GM19372 (cell line): ENCODE measurements around the gene ODF2.
"Not testable (repeated sequence)": the region's sequence is repeated elsewhere in the genome, so short reads cannot be mapped to it uniquely, and the experiment has no call there.

ENCODE experiments used
- ATAC-seq: cut with Tn5 transposase; IDR thresholded peaks from one replicate; pipeline ENCODE4 v1.9.1; 2021; ENCODE audit warnings: mild to moderate bottlenecking, low read depth, moderate library complexity; ENCODE audit not compliant: unreplicated experiment

The ODF2 gene

DNA sequence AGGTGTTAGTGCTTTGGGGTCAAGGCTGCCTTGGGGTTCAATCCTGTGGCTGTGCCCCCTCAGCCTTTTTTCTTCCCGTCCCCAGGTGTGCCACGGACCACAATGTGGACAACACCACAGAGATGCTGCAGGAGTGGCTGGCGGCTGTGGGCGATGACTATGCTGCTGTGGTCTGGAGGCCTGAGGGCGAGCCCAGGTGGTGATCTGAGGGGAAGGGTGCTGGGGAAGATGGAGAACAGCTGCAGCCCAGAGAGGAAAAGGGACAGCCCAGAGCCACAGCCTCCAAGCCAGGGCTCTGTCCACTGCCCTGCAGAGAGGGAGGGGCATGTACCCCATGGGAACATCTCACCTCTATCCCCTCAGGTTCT lies 33.0 kb upstream of the ODF2 start:
- no peak for ATAC-seq

DNA sequence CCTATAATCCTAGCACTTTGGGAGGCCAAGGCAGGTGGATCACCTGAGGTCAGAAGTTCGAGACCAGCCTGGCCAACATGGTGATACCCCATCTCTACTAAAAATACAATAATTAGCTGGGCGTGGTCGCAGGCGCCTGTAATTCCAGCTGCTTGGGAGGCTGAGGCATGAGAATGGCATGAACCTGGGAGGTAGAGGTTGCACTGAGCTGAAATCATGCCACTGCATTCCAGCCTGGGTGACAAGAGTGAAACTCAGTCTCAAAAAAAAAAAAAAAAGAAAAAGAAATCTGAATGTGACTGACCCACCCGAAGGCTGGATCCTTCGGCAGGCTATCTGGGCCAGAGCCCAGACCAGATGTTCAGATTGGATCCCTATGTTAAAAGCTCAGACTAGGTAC lies 32.5 kb upstream of the ODF2 start:
- ATAC-seq, result not testable (repeated sequence)

DNA sequence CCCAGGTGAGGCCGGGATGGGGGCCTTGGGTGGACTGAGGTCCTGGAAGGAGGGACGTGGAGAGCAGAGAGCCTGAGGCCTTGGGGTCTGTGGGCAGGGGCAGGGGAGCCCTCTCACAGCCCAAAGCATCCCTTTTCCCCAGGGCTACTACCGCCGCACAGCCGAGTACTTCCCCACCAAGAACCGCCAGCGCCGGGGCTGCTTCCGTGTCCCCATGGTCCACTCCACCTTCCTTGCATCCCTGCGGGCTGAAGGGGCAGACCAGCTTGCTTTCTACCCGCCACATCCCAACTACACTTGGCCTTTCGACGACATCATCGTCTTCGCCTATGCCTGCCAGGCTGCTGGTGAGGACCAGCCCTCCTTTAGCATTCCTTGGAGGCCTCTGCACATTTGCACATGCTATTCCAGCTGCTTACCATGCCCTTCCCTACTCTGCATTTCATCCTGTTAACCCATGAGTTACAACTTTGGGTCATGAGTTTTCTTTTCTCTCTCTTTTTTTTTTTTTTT lies 31.5 kb upstream of the ODF2 start:
- no peak for ATAC-seq

DNA sequence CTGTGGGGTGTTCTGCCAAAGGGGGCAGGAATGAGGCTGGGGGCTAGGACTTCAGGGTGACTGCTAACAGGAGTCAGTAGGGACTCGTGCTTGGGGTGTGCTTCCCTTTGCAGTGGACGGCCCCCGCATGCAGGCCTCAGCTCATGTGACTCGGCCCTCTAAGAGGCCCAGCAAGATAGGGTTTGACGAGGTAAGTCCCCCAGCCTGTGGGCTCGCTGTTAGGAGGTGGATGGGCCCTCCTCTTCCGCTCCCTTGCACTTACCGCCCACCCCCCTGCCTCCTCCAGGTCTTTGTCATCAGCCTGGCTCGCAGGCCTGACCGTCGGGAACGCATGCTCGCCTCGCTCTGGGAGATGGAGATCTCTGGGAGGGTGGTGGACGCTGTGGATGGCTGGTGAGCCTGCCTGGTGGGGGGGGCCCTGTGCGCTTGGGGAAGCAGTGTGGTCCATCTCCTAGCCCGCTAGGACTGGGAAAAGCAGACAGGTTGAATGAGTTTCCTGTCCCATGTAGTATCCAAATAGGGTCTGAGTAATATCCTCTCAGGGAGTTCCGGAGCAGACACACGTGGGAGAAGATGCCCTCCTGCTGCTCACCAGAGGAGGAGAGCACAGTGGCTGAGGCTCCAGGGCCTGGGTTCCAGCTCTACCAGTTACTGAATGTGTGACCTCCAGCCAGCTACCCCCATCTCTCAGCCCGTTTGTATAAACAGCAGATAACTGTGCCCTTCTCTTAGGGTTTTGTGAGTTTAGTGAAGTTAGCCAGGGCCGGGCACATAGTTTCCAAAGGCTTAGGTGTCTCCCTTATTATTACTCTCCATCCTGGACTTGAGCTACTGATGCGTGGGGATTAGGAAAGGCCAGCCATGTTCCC lies 26.9 kb upstream of the ODF2 start:
- ATAC-seq, result no peak

DNA sequence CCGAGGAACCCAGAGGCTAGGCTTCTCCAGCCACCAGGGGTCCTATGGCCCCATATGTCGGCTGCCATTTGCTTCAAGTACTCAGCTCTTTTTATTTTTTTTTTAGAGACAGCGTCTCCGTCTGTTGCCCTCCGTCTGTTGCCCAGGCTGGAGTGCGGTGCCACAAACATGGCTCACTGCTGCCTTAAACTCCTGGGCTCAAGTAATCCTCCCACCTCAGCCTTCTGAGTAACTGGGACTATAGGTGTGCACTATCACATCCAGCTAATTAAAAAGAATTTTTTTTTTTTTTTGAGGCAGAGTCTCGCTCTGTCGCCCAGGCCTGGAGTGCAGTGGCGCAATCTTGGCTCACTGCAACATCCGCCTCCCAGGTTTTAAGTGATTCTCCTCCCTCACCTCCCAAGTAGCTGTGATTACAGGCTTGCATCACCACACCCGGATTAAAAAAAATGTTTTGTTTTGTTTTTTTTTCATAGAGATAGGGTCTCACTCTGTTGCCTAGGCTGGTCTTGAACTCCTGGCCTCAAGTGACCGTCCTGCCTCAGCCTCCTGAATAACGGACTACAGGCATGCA lies 26.2 kb upstream of the ODF2 start:
- no peak for ATAC-seq

DNA sequence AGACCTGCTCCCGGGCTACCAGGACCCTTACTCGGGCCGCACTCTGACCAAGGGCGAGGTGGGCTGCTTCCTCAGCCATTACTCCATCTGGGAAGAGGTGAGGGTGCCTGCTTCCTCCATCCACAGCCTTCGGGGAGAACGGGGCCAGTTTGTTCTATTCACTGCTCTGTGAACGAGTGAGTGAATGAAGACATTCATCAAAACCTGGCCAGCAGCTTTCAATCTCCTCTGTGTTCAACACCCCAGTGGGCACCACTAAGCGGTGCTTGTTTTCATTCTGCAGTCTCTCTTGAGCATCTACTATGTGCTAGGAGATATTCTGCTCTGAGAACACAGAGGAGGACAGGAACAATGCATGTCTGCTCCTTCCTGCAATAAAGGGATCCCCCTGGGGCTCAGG lies 24.6 kb upstream of the ODF2 start:
- no peak for ATAC-seq

DNA sequence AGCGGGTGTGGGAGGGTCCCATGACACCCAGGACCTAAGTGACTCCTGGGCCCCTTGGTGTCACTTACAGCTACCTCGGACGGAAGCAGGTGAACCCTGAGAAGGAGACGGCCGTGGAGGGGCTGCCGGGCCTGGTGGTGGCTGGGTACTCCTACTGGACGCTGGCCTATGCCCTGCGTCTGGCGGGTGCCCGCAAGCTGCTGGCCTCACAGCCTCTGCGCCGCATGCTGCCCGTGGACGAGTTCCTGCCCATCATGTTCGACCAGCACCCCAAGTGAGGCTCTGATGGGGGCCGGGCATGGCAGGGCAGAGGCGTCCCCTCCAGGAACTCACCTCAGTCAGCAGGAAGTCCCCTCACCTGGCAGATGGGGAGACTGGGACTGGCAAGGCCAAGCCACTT lies 21.5 kb upstream of the ODF2 start:
- no peak for ATAC-seq

DNA sequence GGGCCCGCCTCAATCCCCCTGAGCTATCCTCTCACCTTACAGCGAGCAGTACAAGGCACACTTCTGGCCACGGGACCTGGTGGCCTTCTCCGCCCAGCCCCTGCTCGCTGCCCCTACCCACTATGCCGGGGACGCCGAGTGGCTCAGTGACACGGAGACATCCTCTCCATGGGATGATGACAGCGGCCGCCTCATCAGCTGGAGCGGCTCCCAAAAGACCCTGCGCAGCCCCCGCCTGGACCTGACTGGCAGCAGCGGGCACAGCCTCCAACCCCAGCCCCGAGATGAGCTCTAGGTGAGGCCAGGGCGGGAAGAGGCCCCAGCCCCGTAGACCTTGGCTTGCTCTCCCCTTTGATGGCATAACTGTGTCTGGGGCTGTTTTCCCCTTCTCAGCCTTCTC lies 20.2 kb upstream of the ODF2 start:
- no peak for ATAC-seq

DNA sequence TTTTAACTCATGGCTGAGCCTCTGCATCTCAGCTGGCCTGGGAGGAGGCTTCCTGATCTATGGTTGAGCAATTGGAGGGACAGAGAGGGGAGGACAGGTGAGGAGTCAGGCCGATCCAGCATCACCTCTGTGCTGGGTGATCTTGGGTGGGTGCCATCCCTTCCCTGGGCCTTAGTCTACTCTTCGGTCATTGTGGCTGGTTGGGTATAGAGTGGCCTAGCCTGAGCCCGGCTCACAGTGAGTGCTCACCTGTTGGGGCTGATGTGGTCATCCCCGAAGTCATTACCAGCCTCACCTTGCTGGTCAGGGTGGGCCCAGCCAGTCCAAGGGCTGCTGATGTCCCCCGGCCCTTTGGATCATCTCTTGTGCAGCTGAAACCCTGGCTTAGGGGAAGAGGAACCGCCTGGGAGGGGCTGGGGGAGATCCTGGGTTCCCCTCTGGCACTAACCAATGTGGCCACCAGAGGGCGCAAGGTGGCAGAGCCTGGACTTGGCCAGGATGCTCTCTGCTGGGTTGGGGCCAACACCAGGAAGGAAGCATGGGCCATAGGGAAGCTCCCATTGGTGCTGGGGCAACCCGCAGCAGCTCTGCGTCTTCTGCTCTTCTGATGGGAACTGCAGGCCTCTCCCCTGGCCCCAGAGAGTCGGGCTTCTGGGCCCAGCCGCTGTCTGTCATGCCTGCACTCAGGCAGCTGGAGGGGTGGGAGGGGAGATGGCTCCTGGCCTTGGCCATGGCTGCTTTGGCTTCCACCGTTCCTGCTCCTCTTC lies 17.3 kb upstream of the ODF2 start:
- no peak for ATAC-seq

DNA sequence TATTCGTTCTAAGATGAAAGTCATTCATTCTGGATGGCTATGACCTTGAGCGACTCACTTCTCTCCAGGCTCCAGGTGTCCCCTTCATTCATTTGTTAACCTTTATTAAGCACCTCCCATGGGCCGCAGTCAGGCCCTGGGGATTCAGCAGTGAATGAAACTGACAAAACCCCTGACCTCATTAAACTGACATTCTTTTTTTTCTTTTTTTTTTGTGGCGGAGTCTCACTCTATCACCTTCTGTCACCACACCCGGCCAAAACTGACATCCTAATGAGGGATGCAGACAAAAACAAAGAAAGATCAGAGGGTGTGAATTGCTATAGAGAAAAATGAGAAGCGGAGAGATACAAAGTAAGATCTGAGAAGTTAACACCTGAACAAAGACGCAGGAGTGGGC lies 16.5 kb upstream of the ODF2 start:
- ATAC-seq, result no peak

DNA sequence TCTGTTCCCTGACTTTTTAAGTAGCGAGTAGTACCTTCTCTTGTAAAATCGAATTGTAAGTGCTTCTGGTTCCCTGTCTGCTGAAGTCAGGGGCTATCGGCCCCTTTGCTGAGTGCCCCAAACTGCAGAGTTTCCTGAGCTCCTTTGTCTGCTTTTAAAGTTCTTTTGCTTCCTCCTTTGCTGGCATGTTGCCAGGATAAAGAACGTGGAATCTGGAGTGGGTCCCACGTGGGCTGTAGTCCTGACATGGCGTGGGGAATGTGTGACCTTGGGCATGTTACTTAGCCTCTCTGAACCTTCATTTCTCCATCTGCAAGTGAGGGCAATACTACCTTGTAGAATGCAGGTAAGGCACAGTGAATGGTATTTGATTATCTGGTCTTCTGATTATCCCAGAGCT lies 13.7 kb upstream of the ODF2 start:
- ATAC-seq, result no peak

DNA sequence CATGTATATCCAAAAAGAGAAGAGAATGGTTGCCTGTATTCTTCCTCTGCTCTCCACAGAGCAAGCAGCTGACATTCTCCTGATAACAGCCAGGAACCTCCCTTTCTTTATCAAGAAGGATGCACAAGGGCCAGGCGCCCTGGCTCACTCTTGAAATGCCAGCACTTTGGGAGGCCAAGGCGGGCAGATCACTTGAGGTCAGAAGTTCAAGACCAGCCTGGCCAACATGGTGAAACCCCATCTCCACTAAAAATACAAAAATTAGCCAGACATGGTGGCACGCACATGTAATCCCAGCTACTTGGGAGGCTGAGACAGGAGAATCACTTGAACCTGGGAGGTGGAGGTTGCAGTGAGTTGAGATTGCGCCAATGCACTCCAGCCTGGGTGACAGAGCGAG lies 9.3 kb upstream of the ODF2 start:
- ATAC-seq, result not testable (repeated sequence)

DNA sequence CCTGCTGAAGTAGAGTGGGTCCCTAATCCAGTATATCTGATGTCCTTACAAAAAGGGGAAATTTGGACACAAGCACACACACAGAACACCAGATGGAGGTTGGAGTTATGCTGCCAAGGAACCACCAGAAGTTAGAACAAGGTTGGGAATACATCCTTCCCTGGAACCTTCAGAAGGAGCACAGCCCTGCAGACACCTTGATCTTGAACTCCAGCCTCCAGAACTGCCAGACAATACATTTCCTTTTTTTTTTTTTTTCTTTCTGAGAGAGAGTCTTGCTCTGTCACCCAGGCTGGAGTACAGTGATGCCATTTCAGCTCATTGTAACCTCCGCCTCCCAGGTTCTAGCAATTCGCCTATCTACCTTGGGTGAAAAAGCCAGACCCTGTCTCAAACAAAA lies 7.1 kb upstream of the ODF2 start:
- no peak for ATAC-seq

DNA sequence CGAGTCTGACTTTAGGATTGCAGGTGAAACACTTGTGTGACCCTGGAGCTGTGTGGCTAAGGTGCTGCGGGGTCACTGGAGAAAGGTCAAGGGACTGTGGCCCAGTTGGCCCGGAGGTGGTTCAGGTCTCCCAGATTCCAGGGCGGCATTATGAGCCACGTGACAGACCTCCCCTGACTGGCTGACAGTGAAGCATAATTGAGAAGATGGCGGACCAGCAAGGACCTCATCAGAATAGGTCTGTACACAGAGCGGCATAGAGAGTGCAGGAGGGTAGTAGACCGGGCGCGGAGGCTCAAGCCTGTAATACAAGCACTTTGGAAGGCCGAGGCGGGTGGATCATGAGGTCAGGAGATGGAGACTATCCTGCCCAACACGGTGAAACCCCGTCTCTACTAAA lies 815 bp upstream of the ODF2 start:
- ATAC-seq, result no peak

DNA sequence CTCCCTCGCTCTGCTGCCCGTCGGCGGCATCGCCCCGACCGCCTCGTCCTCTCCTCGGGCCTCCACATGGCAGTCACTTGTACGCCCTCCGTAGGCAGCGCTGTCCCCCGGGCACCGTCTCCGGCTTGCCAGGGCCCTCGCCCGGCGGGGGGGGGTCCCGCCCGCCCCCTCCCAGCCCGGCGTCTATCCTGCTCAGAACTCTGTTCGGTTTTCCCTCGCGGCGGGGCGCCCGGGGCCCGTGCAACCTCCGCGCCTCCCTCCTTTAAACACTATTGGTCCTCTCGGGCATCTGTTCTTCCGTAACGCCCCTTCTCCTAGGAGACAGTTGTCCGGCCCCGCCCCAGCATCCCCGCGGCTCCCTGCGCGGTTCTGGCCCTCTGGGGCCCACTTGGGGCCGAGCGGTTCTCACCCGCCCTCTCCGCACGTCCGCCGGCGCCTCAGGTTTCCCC lies 831 bp downstream of the ODF2 start:
- peak; percentile 41 for ATAC-seq

DNA sequence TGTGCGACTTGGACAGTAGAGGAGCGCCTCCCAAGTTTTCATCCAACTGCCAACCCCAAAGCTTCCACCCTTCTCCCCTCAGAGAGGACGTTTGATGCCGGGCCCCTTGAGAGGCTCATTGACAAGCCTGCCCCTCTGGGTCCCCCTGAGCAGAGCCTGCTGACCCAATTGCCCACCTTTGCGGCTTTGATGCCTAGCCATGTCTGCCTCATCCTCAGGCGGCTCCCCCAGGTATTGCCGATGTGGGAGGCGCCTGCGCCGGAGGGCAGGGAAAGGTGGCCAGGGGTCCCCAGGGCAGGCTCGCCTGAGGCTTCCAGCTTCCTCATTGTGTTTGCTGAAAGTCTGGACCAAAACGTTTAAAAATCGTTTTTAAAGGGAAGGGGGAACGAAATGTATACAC lies 1.4 kb downstream of the ODF2 start:
- ATAC-seq, result no peak

DNA sequence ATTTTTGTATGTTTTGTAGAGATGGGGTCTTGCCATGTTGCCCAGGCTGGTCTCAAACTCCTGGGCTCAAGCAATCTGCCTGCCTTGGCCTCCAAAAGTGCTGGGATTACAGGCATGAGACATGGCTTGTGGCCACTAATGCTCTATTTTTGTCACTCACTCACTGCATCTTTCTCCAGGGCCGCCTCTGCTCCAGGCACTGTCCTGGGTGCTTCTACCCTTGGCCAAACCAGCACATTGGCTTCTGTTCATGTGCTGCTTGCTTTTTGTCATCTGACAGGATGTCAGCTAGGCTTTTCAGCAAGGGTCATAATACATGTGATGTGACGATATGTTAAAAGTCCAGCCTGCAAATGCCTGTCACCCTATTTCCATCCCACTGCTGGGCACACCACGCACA lies 3.2 kb downstream of the ODF2 start:
- ATAC-seq, result no peak

DNA sequence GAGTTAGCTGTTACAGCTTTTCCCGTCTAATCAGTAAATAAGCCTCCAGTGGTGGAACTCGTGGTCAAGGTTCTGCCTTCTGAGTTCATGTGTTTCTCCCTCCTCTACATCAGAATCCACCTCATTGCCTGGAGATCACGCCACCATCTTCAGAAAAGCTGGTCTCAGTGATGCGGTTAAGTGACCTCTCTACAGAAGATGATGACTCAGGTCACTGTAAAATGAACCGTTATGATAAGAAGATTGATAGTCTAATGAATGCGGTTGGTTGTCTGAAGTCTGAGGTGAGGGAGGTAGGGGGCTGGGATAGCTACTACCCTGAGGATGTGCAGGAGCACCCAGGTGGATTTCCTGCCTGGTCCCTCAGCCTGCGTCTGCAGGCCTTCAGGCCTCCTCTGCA lies 13.3 kb downstream of the ODF2 start:
- ATAC-seq, result no peak

DNA sequence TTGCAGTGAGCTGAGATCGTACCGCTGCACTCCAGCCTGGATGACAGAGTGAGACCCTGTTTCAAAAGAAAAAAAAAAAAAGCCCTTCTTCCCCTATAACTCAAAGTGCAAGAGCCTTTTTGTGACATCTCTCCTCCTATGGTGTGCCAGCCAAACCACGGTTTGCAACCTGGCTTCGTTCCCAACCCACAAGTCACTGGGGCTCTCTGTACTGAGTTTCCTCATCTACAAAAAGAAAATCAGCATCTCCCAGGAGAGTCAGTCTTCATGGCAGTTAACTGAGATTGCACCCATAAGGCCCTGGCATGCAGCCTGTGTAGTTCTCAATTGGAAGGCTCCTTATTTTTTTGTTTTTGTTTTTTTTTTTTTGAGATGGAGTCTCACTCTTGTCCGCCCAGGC lies 14.8 kb downstream of the ODF2 start:
- ATAC-seq, result no peak

DNA sequence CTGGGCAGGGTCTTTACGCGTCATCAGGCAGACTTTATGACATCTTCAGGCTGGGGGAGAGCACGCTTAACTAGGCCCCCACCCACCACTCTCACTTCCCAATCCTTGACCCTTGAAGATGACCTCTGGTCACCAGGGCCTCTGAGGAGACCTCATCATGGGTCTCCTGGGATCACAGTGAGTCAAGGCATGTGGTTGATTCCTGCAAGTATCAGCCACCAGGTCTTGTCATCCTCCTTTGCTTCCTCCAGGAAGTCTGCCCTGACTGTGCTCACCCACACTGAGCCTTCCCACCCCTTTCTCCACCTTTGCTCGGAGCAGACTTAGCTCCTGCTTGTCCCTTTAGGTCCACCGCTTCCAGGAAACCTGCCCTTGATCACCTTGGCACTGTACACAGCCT lies 17.3 kb downstream of the ODF2 start:
- no peak for ATAC-seq

DNA sequence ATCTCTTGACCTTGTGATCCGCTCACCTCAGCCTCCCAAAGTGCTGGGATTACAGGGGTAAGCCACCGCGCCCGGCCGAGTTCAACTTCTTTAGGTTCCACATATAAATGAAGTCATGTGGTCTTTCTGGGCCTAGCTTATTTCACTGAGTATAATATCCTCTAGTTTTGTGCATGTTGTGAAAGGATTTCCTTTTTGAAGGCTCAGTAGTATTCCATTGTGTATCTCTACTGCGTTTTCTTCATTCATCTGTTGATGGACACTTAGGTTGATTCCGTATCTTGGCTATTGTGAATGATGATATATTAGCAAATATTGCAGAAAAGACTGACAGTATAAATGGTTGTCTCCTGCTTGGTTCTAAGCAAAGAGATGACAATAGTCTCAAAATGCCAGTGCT lies 20.1 kb downstream of the ODF2 start:
- ATAC-seq, result no peak
